Activated naive CD8-positive, alpha-beta T cell (primary cell): ENCODE results near the gene GID8.

ENCODE experiments used
- H3K27ac Mint-ChIP-seq: one replicate; pipeline ENCODE4 v1.8.0; 2021; ENCODE audit warnings: mixed read lengths
- H3K27me3 Mint-ChIP-seq: one replicate; pipeline ENCODE4 v1.8.0; 2021; ENCODE audit warnings: mixed read lengths
- H3K36me3 Mint-ChIP-seq: one replicate; pipeline ENCODE4 v1.8.0; 2021; ENCODE audit warnings: mixed read lengths
- H3K4me1 Mint-ChIP-seq: one replicate; pipeline ENCODE4 v1.8.0; 2021; ENCODE audit warnings: low read depth, mixed read lengths
- H3K4me3 Mint-ChIP-seq: one replicate; pipeline ENCODE4 v1.8.0; 2021; ENCODE audit warnings: mild to moderate bottlenecking, mixed read lengths
- H3K9me3 Mint-ChIP-seq: one replicate; pipeline ENCODE4 v1.8.0; 2021; ENCODE audit warnings: low read depth, mixed read lengths

The GID8 gene

GRCh38 chr20:62923669-62924441 lies 14.1 kb upstream of the GID8 start:
- H3K27ac Mint-ChIP-seq = peak overlapping the region; percentile 84
- H3K36me3 Mint-ChIP-seq = no peaks in the 10 kb centered on the region
- H3K27me3 Mint-ChIP-seq = no peaks in the 10 kb centered on the region
- H3K9me3 Mint-ChIP-seq = no peaks in the 10 kb centered on the region
- peaks cover 80% of the 10 kb centered on the region for H3K4me1 Mint-ChIP-seq
- peak overlapping the region; percentile 94 for H3K4me3 Mint-ChIP-seq

GRCh38 chr20:62924442-62925075 lies 13.4 kb upstream of the GID8 start:
- H3K27me3 Mint-ChIP-seq = no peaks in the 10 kb centered on the region
- H3K27ac Mint-ChIP-seq = peak overlapping the region; percentile 84
- H3K4me1 Mint-ChIP-seq = peaks cover 75% of the 10 kb centered on the region
- no peaks in the 10 kb centered on the region for H3K36me3 Mint-ChIP-seq
- peak overlapping the region; percentile 94 for H3K4me3 Mint-ChIP-seq
- H3K9me3 Mint-ChIP-seq = no peaks in the 10 kb centered on the region

- H3K9me3 Mint-ChIP-seq = no peaks in the 10 kb centered on the region
- peaks cover 75% of the 10 kb centered on the region for H3K4me1 Mint-ChIP-seq
- peak overlapping the region; percentile 84 for H3K27ac Mint-ChIP-seq
- H3K36me3 Mint-ChIP-seq = no peaks in the 10 kb centered on the region
- H3K27me3 Mint-ChIP-seq = no peaks in the 10 kb centered on the region
- peak overlapping the region; percentile 94 for H3K4me3 Mint-ChIP-seq
Measured at GRCh38 chr20:62925076-62925419, 12.9 kb upstream of the GID8 start.

- Mint-ChIP-seq H3K36me3 (no peaks in the 10 kb centered on the region), H3K4me3 (peak overlapping the region; percentile 94), H3K4me1 (peaks cover 75% of the 10 kb centered on the region), H3K27me3 (no peaks in the 10 kb centered on the region), H3K9me3 (no peaks in the 10 kb centered on the region), H3K27ac (peak overlapping the region; percentile 84)
Measured at GRCh38 chr20:62925420-62926228, 12.3 kb upstream of the GID8 start.

GRCh38 chr20:62926229-62927127 lies 11.5 kb upstream of the GID8 start, which contains the start of gene DIDO1:
Gene DIDO1, minus strand, starts transcription at chr20:62926505.
- H3K4me1 Mint-ChIP-seq = peaks cover 72% of the 10 kb centered on the region
- peak within 1 kb of the TSS; percentile 87 for H3K27ac Mint-ChIP-seq
- H3K27me3 Mint-ChIP-seq = no peaks in the 10 kb centered on the region
- peak within 1 kb of the TSS; percentile 94 for H3K4me3 Mint-ChIP-seq
- no peaks in the 10 kb centered on the region for H3K36me3 Mint-ChIP-seq
- H3K9me3 Mint-ChIP-seq = no peaks in the 10 kb centered on the region

- Mint-ChIP-seq H3K9me3 (no peaks in the 10 kb centered on the region), H3K4me3 (peak overlapping the region; percentile 89), H3K27ac (peak overlapping the region; percentile 87), H3K27me3 (no peaks in the 10 kb centered on the region), H3K4me1 (peaks cover 71% of the 10 kb centered on the region), H3K36me3 (no peaks in the 10 kb centered on the region)
Measured at GRCh38 chr20:62927128-62927705, 10.7 kb upstream of the GID8 start.

GRCh38 chr20:62928246-62928939 lies 9.6 kb upstream of the GID8 start:
- Mint-ChIP-seq H3K36me3 (no peaks in the 10 kb centered on the region), H3K27ac (peak overlapping the region; percentile 87)

GRCh38 chr20:62929051-62929538 lies 8.9 kb upstream of the GID8 start:
- peaks cover 57% of the 10 kb centered on the region for H3K4me1 Mint-ChIP-seq
- H3K4me3 Mint-ChIP-seq = peak overlapping the region; percentile 89
- H3K27ac Mint-ChIP-seq = peak overlapping the region; percentile 89
- no peaks in the 10 kb centered on the region for H3K27me3 Mint-ChIP-seq
- no peaks in the 10 kb centered on the region for H3K9me3 Mint-ChIP-seq
- H3K36me3 Mint-ChIP-seq = no peaks in the 10 kb centered on the region

More at GRCh38 chr20:62928246-62928939, 9.6 kb upstream of the GID8 start:
- no peaks in the 10 kb centered on the region for H3K9me3 Mint-ChIP-seq
- H3K27me3 Mint-ChIP-seq = no peaks in the 10 kb centered on the region
- H3K4me1 Mint-ChIP-seq = peaks cover 64% of the 10 kb centered on the region
- H3K4me3 Mint-ChIP-seq = peak overlapping the region; percentile 89

- Mint-ChIP-seq H3K4me3 (no peak overlapping the region), H3K4me1 (peaks cover 46% of the 10 kb centered on the region), H3K36me3 (no peaks in the 10 kb centered on the region), H3K27me3 (no peaks in the 10 kb centered on the region), H3K27ac (peak overlapping the region; percentile 72), H3K9me3 (no peaks in the 10 kb centered on the region)
Measured at GRCh38 chr20:62931464-62931863, 6.5 kb upstream of the GID8 start.

GRCh38 chr20:62933966-62934365 lies 4.0 kb upstream of the GID8 start:
- H3K4me1 Mint-ChIP-seq = peaks cover 34% of the 10 kb centered on the region
- peaks cover 2% of the 10 kb centered on the region for H3K36me3 Mint-ChIP-seq
- no peaks in the 10 kb centered on the region for H3K27me3 Mint-ChIP-seq
- H3K4me3 Mint-ChIP-seq = no peak overlapping the region
- H3K9me3 Mint-ChIP-seq = no peaks in the 10 kb centered on the region
- H3K27ac Mint-ChIP-seq = no peak overlapping the region

GRCh38 chr20:62935204-62935967 lies 2.6 kb upstream of the GID8 start:
- Mint-ChIP-seq H3K4me1 (peaks cover 35% of the 10 kb centered on the region), H3K36me3 (peaks cover 2% of the 10 kb centered on the region), H3K9me3 (no peaks in the 10 kb centered on the region), H3K4me3 (no peak overlapping the region), H3K27me3 (no peaks in the 10 kb centered on the region), H3K27ac (no peak overlapping the region)

- H3K4me3 Mint-ChIP-seq = no peak overlapping the region
- no peaks in the 10 kb centered on the region for H3K9me3 Mint-ChIP-seq
- peaks cover 36% of the 10 kb centered on the region for H3K4me1 Mint-ChIP-seq
- H3K27ac Mint-ChIP-seq = no peak overlapping the region
- peaks cover 2% of the 10 kb centered on the region for H3K36me3 Mint-ChIP-seq
- no peaks in the 10 kb centered on the region for H3K27me3 Mint-ChIP-seq
Measured at GRCh38 chr20:62935968-62936585, 1.9 kb upstream of the GID8 start.
